ENCODE results near the gene GAGE12J. TPM values are rescaled to one million over a fixed set of nuclear protein-coding genes. Genes with fewer than 3 reads are reported as not detected.
"Not testable (repeated sequence)": the region's sequence is repeated elsewhere in the genome, so short reads cannot be mapped to it uniquely, and the experiment has no call there.

Gene GAGE12J
- total RNA-seq, 2 experiments from 2014 or later: not detected

GRCh38 chrX:49291615-49292337 is 30.1 kb upstream of the GAGE12J start:
- H3K27me3 Mint-ChIP-seq: no peaks in the 10 kb centered on the region
- POLR2A ChIA-PET: no interaction called here
- H3K4me1 Mint-ChIP-seq: peaks cover 35% of the 10 kb centered on the region

GRCh38 chrX:49292400-49293362 is 29.2 kb upstream of the GAGE12J start:
- Mint-ChIP-seq H3K4me3 (no peak overlapping the region), H3K27me3 (no peaks in the 10 kb centered on the region), H3K4me1 (peaks cover 27% of the 10 kb centered on the region), H3K9me3 (peaks cover under 1% of the 10 kb centered on the region), H3K36me3 (ENCODE audit: low read depth) (peaks cover 5% of the 10 kb centered on the region), H3K27ac (no peak overlapping the region)
- ChIA-PET POLR2A (no interaction called here), CTCF (interaction anchor here (1.3 to 2.0 kb wide), 3 partner anchors 12 to 19 kb away, joined by 3 to 10 read pairs (median 3); no protein-coding TSS in a partner anchor)
- DNase-seq: no peak

More at GRCh38 chrX:49291615-49292337, 30.1 kb upstream of the GAGE12J start:
- Mint-ChIP-seq H3K9me3 (peaks cover 4% of the 10 kb centered on the region), H3K36me3 (ENCODE audit: low read depth) (peaks cover 9% of the 10 kb centered on the region), H3K27ac (peak overlapping the region; percentile 81), H3K4me3 (no peak overlapping the region)
- CTCF ChIA-PET: interaction anchor here (0.6 to 2.0 kb wide), 5 partner anchors 11 to 459 kb away, joined by 3 to 10 read pairs (median 3); no protein-coding TSS in a partner anchor
- peak; percentile 76 for DNase-seq

GRCh38 chrX:49299293-49299692 is 22.5 kb upstream of the GAGE12J start:
- H3K36me3 Mint-ChIP-seq (ENCODE audit: low read depth); H3K4me1 Mint-ChIP-seq; CTCF ChIA-PET; DNase-seq; H3K9me3 Mint-ChIP-seq; H3K27me3 Mint-ChIP-seq; POLR2A ChIA-PET; H3K27ac Mint-ChIP-seq; H3K4me3 Mint-ChIP-seq: not testable (repeated sequence)

- Mint-ChIP-seq H3K4me1 (peaks cover 2% of the 10 kb centered on the region), H3K36me3 (ENCODE audit: low read depth) (no peaks in the 10 kb centered on the region), H3K27ac (no peak overlapping the region), H3K27me3 (no peaks in the 10 kb centered on the region), H3K9me3 (no peaks in the 10 kb centered on the region), H3K4me3 (no peak overlapping the region)
- ChIA-PET CTCF (no interaction called here), POLR2A (no interaction called here)
- no peak for DNase-seq
These were observed 21.1 kb upstream of the GAGE12J start for GRCh38 chrX:49300703-49301102.

- Mint-ChIP-seq H3K36me3 (ENCODE audit: low read depth) (no peaks in the 10 kb centered on the region), H3K27ac (no peak within 1 kb of the TSS), H3K27me3 (no peaks in the 10 kb centered on the region), H3K4me3 (no peak within 1 kb of the TSS), H3K4me1 (peaks cover 6% of the 10 kb centered on the region), H3K9me3 (no peaks in the 10 kb centered on the region)
- ChIA-PET CTCF (no interaction called here), POLR2A (no interaction called here)
- DNase-seq: no peak
These were observed 18.5 kb upstream of the GAGE12J start, which contains the start of gene GAGE10 for GRCh38 chrX:49303346-49303745. Gene GAGE10 (plus strand): TSS chrX:49303646. CDS start chrX:49304860, 1,214 bp downstream.

GRCh38 chrX:49307775-49308174 is 14.1 kb upstream of the GAGE12J start:
- H3K4me3 Mint-ChIP-seq; DNase-seq; CTCF ChIA-PET; H3K36me3 Mint-ChIP-seq (ENCODE audit: low read depth); H3K27me3 Mint-ChIP-seq; H3K9me3 Mint-ChIP-seq; POLR2A ChIA-PET: not testable (repeated sequence)
- Mint-ChIP-seq H3K27ac (peak overlapping the region; percentile 57), H3K4me1 (peaks cover 25% of the 10 kb centered on the region)

GRCh38 chrX:49308604-49309269 is 13.1 kb upstream of the GAGE12J start:
- peak overlapping the region; percentile 95 for H3K27ac Mint-ChIP-seq
- peaks cover 25% of the 10 kb centered on the region for H3K4me1 Mint-ChIP-seq
- H3K9me3 Mint-ChIP-seq: no peaks in the 10 kb centered on the region
- peak overlapping the region; percentile 70 for H3K4me3 Mint-ChIP-seq
- DNase-seq: peak; percentile 50
- H3K36me3 Mint-ChIP-seq (ENCODE audit: low read depth): no peaks in the 10 kb centered on the region
- ChIA-PET CTCF (no interaction called here), POLR2A (no interaction called here)
- no peaks in the 10 kb centered on the region for H3K27me3 Mint-ChIP-seq

- CTCF ChIA-PET: no interaction called here
- Mint-ChIP-seq H3K4me3 (peak overlapping the region; percentile 70), H3K36me3 (ENCODE audit: low read depth) (no peaks in the 10 kb centered on the region), H3K4me1 (peaks cover 25% of the 10 kb centered on the region), H3K27me3 (no peaks in the 10 kb centered on the region), H3K9me3 (no peaks in the 10 kb centered on the region), H3K27ac (peak overlapping the region; percentile 95)
- POLR2A ChIA-PET: no interaction called here
- DNase-seq: peak; percentile 14
These were observed 12.3 kb upstream of the GAGE12J start for GRCh38 chrX:49309401-49309981.

GRCh38 chrX:49310371-49310770 is 11.5 kb upstream of the GAGE12J start:
- peak overlapping the region; percentile 95 for H3K27ac Mint-ChIP-seq
- ChIA-PET POLR2A (no interaction called here), CTCF (no interaction called here)
- H3K27me3 Mint-ChIP-seq: no peaks in the 10 kb centered on the region
- no peaks in the 10 kb centered on the region for H3K36me3 Mint-ChIP-seq (ENCODE audit: low read depth)
- peaks cover 25% of the 10 kb centered on the region for H3K4me1 Mint-ChIP-seq
- no peak overlapping the region for H3K4me3 Mint-ChIP-seq
- DNase-seq: no peak
- H3K9me3 Mint-ChIP-seq: no peaks in the 10 kb centered on the region

- Mint-ChIP-seq H3K4me1 (peaks cover 25% of the 10 kb centered on the region), H3K9me3 (no peaks in the 10 kb centered on the region), H3K27me3 (no peaks in the 10 kb centered on the region), H3K4me3 (no peak overlapping the region), H3K36me3 (ENCODE audit: low read depth) (no peaks in the 10 kb centered on the region), H3K27ac (no peak overlapping the region)
- POLR2A ChIA-PET: no interaction called here
- no peak for DNase-seq
- CTCF ChIA-PET: no interaction called here
These were observed 9.7 kb upstream of the GAGE12J start for GRCh38 chrX:49312176-49312575.

- no peaks in the 10 kb centered on the region for H3K9me3 Mint-ChIP-seq
- DNase-seq: no peak
- no peak overlapping the region for H3K4me3 Mint-ChIP-seq
- POLR2A ChIA-PET: no interaction called here
- no peaks in the 10 kb centered on the region for H3K4me1 Mint-ChIP-seq
- no peaks in the 10 kb centered on the region for H3K27me3 Mint-ChIP-seq
- no peak overlapping the region for H3K27ac Mint-ChIP-seq
- CTCF ChIA-PET: no interaction called here
- no peaks in the 10 kb centered on the region for H3K36me3 Mint-ChIP-seq (ENCODE audit: low read depth)
These were observed 5.8 kb upstream of the GAGE12J start for GRCh38 chrX:49316085-49316484.

GRCh38 chrX:49322266-49322665 is 429 bp downstream of the GAGE12J start:
- POLR2A ChIA-PET; H3K36me3 Mint-ChIP-seq (ENCODE audit: low read depth); H3K27ac Mint-ChIP-seq; DNase-seq; H3K27me3 Mint-ChIP-seq; CTCF ChIA-PET; H3K4me1 Mint-ChIP-seq; H3K4me3 Mint-ChIP-seq; H3K9me3 Mint-ChIP-seq: not testable (repeated sequence)

- H3K36me3 Mint-ChIP-seq (ENCODE audit: low read depth); H3K27ac Mint-ChIP-seq; H3K27me3 Mint-ChIP-seq; H3K9me3 Mint-ChIP-seq; CTCF ChIA-PET; H3K4me3 Mint-ChIP-seq; DNase-seq; H3K4me1 Mint-ChIP-seq; POLR2A ChIA-PET: not testable (repeated sequence)
These were observed 1.9 kb downstream of the GAGE12J start for GRCh38 chrX:49323735-49324134.
